Measurements from ENCODE around the gene MRPS34. TPM values are rescaled to one million over a fixed set of nuclear protein-coding genes. Genes with fewer than 3 reads are reported as not detected.

The MRPS34 gene
- total and polyA plus RNA-seq, 9 of the 15 experiments (the other 6 are each of a cell fraction or from before 2014, with no cell fraction given): 5.2 to 334 (median 92.8) TPM

- TF ChIP-seq, protein P1, sequence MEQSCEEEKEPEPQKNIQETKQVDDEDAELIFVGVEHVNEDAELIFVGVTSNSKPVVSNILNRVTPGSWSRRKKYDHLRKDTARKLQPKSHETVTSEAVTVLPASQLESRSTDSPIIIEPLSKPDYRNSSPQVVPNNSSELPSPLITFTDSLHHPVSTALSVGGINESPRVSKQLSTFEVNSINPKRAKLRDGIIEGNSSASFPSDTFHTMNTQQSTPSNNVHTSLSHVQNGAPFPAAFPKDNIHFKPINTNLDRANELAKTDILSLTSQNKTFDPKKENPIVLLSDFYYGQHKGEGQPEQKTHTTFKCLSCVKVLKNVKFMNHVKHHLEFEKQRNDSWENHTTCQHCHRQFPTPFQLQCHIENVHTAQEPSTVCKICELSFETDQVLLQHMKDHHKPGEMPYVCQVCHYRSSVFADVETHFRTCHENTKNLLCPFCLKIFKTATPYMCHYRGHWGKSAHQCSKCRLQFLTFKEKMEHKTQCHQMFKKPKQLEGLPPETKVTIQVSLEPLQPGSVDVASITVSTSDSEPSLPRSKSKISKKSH (CRISPR knock-in tag; IDR thresholded peaks at IDR 0.05): no peak
- TF ChIP-seq TAL1 (IDR thresholded peaks at IDR 0.05) (no peak), ZNF778 (CRISPR knock-in tag; IDR thresholded peaks at IDR 0.05) (no peak), PCBP2 (IDR thresholded peaks at IDR 0.05; ENCODE audit: low read depth, low read length, poor library complexity, severe bottlenecking) (no peak), RBM25 (IDR thresholded peaks at IDR 0.05; ENCODE audit: low read depth, low read length, severe bottlenecking) (no peak), ZFP36 (IDR thresholded peaks at IDR 0.05; ENCODE audit: low read depth, low read length, partially characterized antibody) (no peak), NRF1 (conservative IDR thresholded peaks at IDR 0.05 in 1 of 2, IDR thresholded peaks at IDR 0.05 in 1 of 2) (peak in 1 of 2 experiments; percentile 21; a peak in 1 of 4 replicates), HLTF (IDR thresholded peaks at IDR 0.05) (no peak), CREB3 (tag; conservative IDR thresholded peaks at IDR 0.05; ENCODE audit: low read depth) (no peak), ILF3 (IDR thresholded peaks at IDR 0.05; ENCODE audit: borderline replicate concordance) (peak; percentile 28; the same call in 1 of the 2 replicates), SIN3B (IDR thresholded peaks at IDR 0.05; ENCODE audit: low read depth) (peak; percentile 65; the same call in 1 of the 2 replicates), TAF7 (tag; IDR thresholded peaks at IDR 0.05) (no peak), ZKSCAN1 (IDR thresholded peaks at IDR 0.05; ENCODE audit: low read depth, low read length) (no peak), ZBED1 (IDR thresholded peaks at IDR 0.05) (no peak), ZBTB49 (CRISPR knock-in tag; IDR thresholded peaks at IDR 0.05; ENCODE audit: borderline replicate concordance) (no peak), TRIM24 (IDR thresholded peaks at IDR 0.05) (no peak), KDM1A (IDR thresholded peaks at IDR 0.05) (no peak), HNRNPL (IDR thresholded peaks at IDR 0.05; ENCODE audit: low read depth, low read length) (no peak), ZEB2 (IDR thresholded peaks at IDR 0.05) (no peak), HMGN3 (IDR thresholded peaks at IDR 0.05; ENCODE audit: borderline replicate concordance, extremely low read depth, insufficient read length, low read depth, low read length) (no peak), LEF1 (IDR thresholded peaks at IDR 0.05) (no peak), LARP7 (IDR thresholded peaks at IDR 0.05) (no peak)
- TF ChIP-seq, protein P2, sequence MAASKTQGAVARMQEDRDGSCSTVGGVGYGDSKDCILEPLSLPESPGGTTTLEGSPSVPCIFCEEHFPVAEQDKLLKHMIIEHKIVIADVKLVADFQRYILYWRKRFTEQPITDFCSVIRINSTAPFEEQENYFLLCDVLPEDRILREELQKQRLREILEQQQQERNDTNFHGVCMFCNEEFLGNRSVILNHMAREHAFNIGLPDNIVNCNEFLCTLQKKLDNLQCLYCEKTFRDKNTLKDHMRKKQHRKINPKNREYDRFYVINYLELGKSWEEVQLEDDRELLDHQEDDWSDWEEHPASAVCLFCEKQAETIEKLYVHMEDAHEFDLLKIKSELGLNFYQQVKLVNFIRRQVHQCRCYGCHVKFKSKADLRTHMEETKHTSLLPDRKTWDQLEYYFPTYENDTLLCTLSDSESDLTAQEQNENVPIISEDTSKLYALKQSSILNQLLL (CRISPR knock-in tag; IDR thresholded peaks at IDR 0.05; ENCODE audit: borderline replicate concordance): no peak
Observed at GRCh38 chr16:1771188-1771863, 1.6 kb downstream of the MRPS34 start, which contains the start of gene NME3 (continued).
